ENCODE data around the gene ACIN1. TPM values are rescaled to one million over a fixed set of nuclear protein-coding genes. Genes with fewer than 3 reads are reported as not detected.

Gene ACIN1
- total and polyA plus RNA-seq, 10 of the 15 experiments (the other 5 are each of a cell fraction or from before 2014, with no cell fraction given) = 4.3 to 148 (median 93.4) TPM

DNA sequence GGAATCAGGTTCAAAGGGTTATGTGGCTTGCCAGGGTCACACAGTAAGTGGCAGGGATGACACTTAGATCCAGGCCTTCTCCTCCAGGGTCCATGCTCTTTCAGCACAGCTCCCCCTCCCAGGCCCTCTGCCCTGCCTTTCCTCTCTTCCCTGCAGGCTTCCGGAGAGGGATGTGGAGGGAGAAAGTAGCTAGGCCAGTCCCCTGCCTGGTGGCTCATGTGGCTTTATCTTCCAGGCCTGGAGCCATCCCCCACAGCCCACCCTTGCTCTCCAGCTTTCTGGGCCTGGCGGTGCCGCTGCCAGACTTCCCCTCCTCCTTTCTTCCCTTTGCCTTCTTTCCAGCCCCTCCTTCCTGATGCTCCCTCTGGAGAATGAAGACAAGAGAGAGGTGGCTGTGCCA, 51.2 kb downstream of the ACIN1 start:
- TF ChIP-seq, protein P1, sequence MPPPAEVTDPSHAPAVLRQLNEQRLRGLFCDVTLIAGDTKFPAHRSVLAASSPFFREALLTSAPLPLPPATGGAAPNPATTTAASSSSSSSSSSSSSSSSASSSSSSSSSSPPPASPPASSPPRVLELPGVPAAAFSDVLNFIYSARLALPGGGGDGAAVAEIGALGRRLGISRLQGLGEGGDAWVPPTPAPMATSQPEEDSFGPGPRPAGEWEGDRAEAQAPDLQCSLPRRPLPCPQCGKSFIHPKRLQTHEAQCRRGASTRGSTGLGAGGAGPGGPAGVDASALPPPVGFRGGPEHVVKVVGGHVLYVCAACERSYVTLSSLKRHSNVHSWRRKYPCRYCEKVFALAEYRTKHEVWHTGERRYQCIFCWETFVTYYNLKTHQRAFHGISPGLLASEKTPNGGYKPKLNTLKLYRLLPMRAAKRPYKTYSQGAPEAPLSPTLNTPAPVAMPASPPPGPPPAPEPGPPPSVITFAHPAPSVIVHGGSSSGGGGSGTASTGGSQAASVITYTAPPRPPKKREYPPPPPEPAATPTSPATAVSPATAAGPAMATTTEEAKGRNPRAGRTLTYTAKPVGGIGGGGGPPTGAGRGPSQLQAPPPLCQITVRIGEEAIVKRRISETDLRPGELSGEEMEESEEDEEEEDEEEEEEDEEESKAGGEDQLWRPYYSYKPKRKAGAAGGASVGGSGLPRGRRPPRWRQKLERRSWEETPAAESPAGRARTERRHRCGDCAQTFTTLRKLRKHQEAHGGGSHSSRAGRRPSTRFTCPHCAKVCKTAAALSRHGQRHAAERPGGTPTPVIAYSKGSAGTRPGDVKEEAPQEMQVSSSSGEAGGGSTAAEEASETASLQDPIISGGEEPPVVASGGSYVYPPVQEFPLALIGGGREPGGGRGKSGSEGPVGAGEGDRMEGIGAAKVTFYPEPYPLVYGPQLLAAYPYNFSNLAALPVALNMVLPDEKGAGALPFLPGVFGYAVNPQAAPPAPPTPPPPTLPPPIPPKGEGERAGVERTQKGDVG (CRISPR knock-in tag; IDR thresholded peaks at IDR 0.05) = no peak
- TF ChIP-seq, protein P2, sequence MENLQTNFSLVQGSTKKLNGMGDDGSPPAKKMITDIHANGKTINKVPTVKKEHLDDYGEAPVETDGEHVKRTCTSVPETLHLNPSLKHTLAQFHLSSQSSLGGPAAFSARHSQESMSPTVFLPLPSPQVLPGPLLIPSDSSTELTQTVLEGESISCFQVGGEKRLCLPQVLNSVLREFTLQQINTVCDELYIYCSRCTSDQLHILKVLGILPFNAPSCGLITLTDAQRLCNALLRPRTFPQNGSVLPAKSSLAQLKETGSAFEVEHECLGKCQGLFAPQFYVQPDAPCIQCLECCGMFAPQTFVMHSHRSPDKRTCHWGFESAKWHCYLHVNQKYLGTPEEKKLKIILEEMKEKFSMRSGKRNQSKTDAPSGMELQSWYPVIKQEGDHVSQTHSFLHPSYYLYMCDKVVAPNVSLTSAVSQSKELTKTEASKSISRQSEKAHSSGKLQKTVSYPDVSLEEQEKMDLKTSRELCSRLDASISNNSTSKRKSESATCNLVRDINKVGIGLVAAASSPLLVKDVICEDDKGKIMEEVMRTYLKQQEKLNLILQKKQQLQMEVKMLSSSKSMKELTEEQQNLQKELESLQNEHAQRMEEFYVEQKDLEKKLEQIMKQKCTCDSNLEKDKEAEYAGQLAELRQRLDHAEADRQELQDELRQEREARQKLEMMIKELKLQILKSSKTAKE (IDR thresholded peaks at IDR 0.05; ENCODE audit: low read depth, poor library complexity, severe bottlenecking) = no peak
- TF ChIP-seq KDM1A (IDR thresholded peaks at IDR 0.05; ENCODE audit: borderline replicate concordance) (no peak), EED (IDR thresholded peaks at IDR 0.05; ENCODE audit: low read depth) (no peak), ZNF217 (IDR thresholded peaks at IDR 0.05) (no peak), IKZF1 (conservative IDR thresholded peaks at IDR 0.05) (no peak), EGR1 (IDR thresholded peaks at IDR 0.05; ENCODE audit: borderline replicate concordance in 1 of 2, low read depth in 2 of 2, low read length in 2 of 2) (no peak), BACH1 (IDR thresholded peaks at IDR 0.05; ENCODE audit: borderline replicate concordance) (no peak), SMAD5 (IDR thresholded peaks at IDR 0.05; ENCODE audit: low read depth) (no peak), TARDBP (IDR thresholded peaks at IDR 0.05; ENCODE audit: borderline replicate concordance) (no peak)
- TF ChIP-seq, protein P3, sequence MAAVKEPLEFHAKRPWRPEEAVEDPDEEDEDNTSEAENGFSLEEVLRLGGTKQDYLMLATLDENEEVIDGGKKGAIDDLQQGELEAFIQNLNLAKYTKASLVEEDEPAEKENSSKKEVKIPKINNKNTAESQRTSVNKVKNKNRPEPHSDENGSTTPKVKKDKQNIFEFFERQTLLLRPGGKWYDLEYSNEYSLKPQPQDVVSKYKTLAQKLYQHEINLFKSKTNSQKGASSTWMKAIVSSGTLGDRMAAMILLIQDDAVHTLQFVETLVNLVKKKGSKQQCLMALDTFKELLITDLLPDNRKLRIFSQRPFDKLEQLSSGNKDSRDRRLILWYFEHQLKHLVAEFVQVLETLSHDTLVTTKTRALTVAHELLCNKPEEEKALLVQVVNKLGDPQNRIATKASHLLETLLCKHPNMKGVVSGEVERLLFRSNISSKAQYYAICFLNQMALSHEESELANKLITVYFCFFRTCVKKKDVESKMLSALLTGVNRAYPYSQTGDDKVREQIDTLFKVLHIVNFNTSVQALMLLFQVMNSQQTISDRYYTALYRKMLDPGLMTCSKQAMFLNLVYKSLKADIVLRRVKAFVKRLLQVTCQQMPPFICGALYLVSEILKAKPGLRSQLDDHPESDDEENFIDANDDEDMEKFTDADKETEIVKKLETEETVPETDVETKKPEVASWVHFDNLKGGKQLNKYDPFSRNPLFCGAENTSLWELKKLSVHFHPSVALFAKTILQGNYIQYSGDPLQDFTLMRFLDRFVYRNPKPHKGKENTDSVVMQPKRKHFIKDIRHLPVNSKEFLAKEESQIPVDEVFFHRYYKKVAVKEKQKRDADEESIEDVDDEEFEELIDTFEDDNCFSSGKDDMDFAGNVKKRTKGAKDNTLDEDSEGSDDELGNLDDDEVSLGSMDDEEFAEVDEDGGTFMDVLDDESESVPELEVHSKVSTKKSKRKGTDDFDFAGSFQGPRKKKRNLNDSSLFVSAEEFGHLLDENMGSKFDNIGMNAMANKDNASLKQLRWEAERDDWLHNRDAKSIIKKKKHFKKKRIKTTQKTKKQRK (IDR thresholded peaks at IDR 0.05; ENCODE audit: low read depth, low read length) = no peak
- no peak for FAIRE-seq
- Histone ChIP-seq H3K9me3 (replicated peaks; ENCODE audit: control insufficient read depth, insufficient read depth, low read length) (no peaks in the 10 kb centered on the region), H3K36me3 (ENCODE audit: control insufficient read depth in 2 of 2, insufficient read depth in 2 of 2, low read length in 1 of 2) (no peaks in the 10 kb centered on the region), H3K27ac (ENCODE audit: control insufficient read depth, insufficient read depth) (no peak overlapping the region), H2AFZ (ENCODE audit: control insufficient read depth, low read depth, low read length) (no peak overlapping the region), H4K20me1 (ENCODE audit: control insufficient read depth, insufficient read depth) (no peaks in the 10 kb centered on the region), H3K4me1 (ENCODE audit: control insufficient read depth, insufficient read depth, low read length) (no peaks in the 10 kb centered on the region), H3K4me2 (ENCODE audit: control insufficient read depth, insufficient read depth) (no peak overlapping the region), H3K4me3 (no peak overlapping the region), H3K27me3 (replicated peaks in 1 of 2; ENCODE audit: control insufficient read depth in 2 of 2, insufficient read depth in 2 of 2, low read length in 1 of 2) (no peaks in the 10 kb centered on the region; a peak in 2 of 4 replicates), H3K79me2 (ENCODE audit: control insufficient read depth, insufficient read depth, low read length) (no peaks in the 10 kb centered on the region), H3K9ac (ENCODE audit: control insufficient read depth, insufficient read depth, low read length) (no peak overlapping the region)
- POLR2A ChIA-PET = no interaction called here
- 76% methylated on average over 3 of the region's 3 CpGs for WGBS (ENCODE audit: insufficient coverage, insufficient replicate concordance, low lambda C conversion rate, missing lambda C conversion rate)
- intact Hi-C loops (cut with micrococcal nuclease; ENCODE audit: unreplicated experiment) (no loop called here), in situ Hi-C loops (cut with MboI) (no loop called here)
- DNase-seq (ENCODE audit: low read depth, low spot score) = no peak
- RAD21 ChIA-PET (ENCODE audit: unreplicated experiment) = no interaction called here
- SMC1A ChIA-PET (ENCODE audit: uncharacterized antibody, unreplicated experiment) = interaction anchor here (2.4 kb wide), 1 partner anchor 57 kb away, joined by 6 read pairs; no protein-coding TSS in a partner anchor
- ATAC-seq = no peak
- no TSS peak for BruUV-seq (replicated peaks)
- CTCF ChIA-PET = interaction anchor here (1.0 kb wide), 1 partner anchor 15 kb away, joined by 3 read pairs; no protein-coding TSS in a partner anchor

All from GM12878 (cell line).